ENCODE measurements around the gene PLCH2.

GRCh38 chr1:2535981-2536380, 59.9 kb downstream of the PLCH2 start:
- TF ChIP-seq CTCF (IDR thresholded peaks at IDR 0.05) (no peak), POLR2A (IDR thresholded peaks at IDR 0.05) (no peak)
